ENCODE measurements around the gene SPATA6.

The SPATA6 gene

GRCh38 chr1:48248356-48248755 is 223.6 kb downstream of the SPATA6 start:
- no peak for DNase-seq

DNA sequence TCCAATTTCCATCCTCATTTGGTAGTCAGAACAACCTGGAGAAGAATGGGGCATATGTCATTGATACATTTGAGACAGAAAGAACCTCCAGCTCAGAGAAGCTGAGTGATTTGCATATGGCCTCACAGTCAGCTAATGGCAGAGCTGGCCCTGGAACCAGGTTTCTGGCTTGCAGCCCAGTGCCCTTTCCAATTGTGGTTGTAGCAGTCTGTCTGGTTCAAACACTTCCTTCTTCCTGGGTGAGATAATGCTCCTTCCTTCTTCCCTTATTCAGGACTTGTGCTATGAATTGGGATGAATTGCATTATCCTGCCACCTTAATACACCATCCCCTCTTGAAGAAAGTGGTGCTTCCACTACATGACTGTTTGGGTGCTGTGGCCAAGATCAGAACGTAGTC is 225.3 kb downstream of the SPATA6 start:
- no peak for DNase-seq
